Activated CD4-positive, alpha-beta memory T cell treated with anti-CD3 and anti-CD28 coated beads, Interleukin-2, amount 10 ng/mL, durations not matched to agents 7 days and 5 days (primary cell): ENCODE results near the gene GHDC. TPM values are rescaled to one million over a fixed set of nuclear protein-coding genes. Genes with fewer than 3 reads are reported as not detected.

Source experiments
- CTCF ChIA-PET: fragments of 350-600 bp; sonication (Branson Sonifier 250); formaldehyde crosslinking; loops from one replicate; lab custom pipeline; 2021; ENCODE audit warnings: antibody characterized with exemption, inconsistent platforms; lab: Charles Lee
- POLR2A ChIA-PET: fragments of 350-600 bp; sonication (Branson Sonifier 250); formaldehyde crosslinking; loops from one replicate; lab custom pipeline; 2021; ENCODE audit warnings: antibody characterized with exemption; lab: Charles Lee
- DNase-seq: peaks from one replicate; pipeline ENCODE4 v3.0.0-alpha.2; 2020
- H3K27ac Mint-ChIP-seq: one replicate; pipeline ENCODE4 v1.8.0; 2021; ENCODE audit warnings: mild to moderate bottlenecking, mixed read lengths
- H3K27me3 Mint-ChIP-seq: one replicate; pipeline ENCODE4 v1.8.0; 2021; ENCODE audit warnings: mixed read lengths
- H3K36me3 Mint-ChIP-seq: one replicate; pipeline ENCODE4 v1.8.0; 2021; ENCODE audit warnings: low read depth, mixed read lengths
- H3K4me1 Mint-ChIP-seq: one replicate; pipeline ENCODE4 v1.8.0; 2021; ENCODE audit warnings: mixed read lengths
- H3K4me3 Mint-ChIP-seq: one replicate; pipeline ENCODE4 v1.8.0; 2021; ENCODE audit warnings: mild to moderate bottlenecking, mixed read lengths
- H3K9me3 Mint-ChIP-seq: one replicate; pipeline ENCODE4 v1.8.0; 2021; ENCODE audit warnings: mixed read lengths
- total RNA-seq, 2 experiments: library from RNA; stranded (reverse); gene quantifications; one replicate each; pipeline ENCODE4 v1.2.3, GENCODE V29; 2021

Gene GHDC
- total RNA-seq, 2 experiments from 2014 or later = 17.3 to 19.1 TPM

DNA sequence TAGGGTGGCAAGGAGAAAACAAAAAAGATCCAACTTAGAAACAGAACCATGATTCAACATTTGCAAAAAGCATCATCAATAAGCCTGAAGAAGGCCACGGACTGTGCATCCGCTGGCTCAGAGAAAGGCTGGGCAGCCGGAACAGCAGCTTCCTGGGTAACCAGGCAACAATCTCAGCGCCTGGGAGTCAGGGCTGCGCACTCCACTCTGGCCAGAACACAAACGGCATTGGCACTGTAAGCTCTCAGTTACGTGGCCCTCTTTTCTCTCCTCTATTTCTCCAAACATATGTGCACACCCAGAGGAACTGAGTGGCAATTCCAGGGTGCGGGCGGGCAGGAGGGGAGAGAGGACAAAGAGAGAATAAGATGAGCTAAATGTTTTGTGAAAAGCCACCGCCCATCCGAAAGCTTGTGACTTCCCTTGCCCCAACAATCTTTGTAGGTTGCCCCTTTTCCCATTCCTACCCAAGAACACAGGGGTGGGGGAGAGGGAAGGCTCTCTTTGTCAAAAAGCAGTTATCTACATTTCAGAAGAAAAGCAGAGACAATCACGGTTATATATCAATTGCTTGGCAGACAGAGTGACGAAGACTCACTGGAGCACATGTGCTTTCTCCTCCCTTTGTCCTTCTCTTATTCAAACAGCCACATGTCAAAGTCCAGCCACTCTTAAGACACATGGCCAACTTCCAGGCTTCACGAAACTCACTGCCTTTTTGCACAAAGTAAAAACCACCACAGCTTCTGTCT is 6.6 kb upstream of the GHDC start:
- H3K36me3 Mint-ChIP-seq = peaks cover 51% of the 10 kb centered on the region
- ChIA-PET POLR2A (no interaction called here), CTCF (interaction anchor here (1.9 kb wide), 1 partner anchor 21 kb away, joined by 6 read pairs; no protein-coding TSS in a partner anchor)
- DNase-seq = no peak
- H3K4me1 Mint-ChIP-seq = no peaks in the 10 kb centered on the region
- no peaks in the 10 kb centered on the region for H3K27me3 Mint-ChIP-seq
- no peak overlapping the region for H3K27ac Mint-ChIP-seq
- no peaks in the 10 kb centered on the region for H3K9me3 Mint-ChIP-seq
- H3K4me3 Mint-ChIP-seq = no peak overlapping the region

DNA sequence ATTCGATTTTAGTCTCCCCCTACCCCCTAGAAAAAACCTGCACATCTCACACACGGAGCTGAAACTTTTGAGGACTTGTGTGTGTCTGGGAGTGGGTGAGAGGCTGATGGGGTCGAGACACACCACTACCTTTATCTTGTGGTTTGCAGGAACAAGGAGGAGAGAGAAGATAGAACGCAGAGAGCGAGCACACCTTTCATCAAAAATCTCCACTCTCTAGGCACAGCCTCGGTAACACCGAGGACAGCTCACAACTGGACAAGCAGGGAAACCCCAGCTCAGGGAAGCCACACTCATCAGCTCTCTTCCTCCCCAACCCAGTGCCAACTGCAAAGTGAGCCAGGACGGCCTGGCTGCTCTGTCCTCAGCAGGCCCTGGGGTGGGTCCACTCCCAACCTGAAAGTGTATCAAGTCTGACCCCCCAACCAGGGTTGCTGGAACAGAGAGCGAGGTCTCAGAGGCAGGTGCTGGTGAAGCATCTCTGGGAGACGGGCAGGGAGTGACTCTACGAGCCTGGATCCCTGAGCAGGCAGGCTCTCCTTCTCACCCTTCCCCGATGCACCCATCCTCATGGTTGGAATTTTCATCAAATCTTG is 5.2 kb upstream of the GHDC start:
- Mint-ChIP-seq H3K4me3 (no peak overlapping the region), H3K9me3 (no peaks in the 10 kb centered on the region), H3K36me3 (peaks cover 43% of the 10 kb centered on the region), H3K27ac (no peak overlapping the region), H3K4me1 (peaks cover 2% of the 10 kb centered on the region), H3K27me3 (no peaks in the 10 kb centered on the region)
- ChIA-PET POLR2A (interaction anchor here (1.2 to 1.3 kb wide), 2 partner anchors 15 to 78 kb away, joined by 3 read pairs; no protein-coding TSS in a partner anchor), CTCF (interaction anchor here (1.8 to 1.9 kb wide), 2 partner anchors 23 kb away, joined by 6 read pairs; no protein-coding TSS in a partner anchor)
- no peak for DNase-seq

DNA sequence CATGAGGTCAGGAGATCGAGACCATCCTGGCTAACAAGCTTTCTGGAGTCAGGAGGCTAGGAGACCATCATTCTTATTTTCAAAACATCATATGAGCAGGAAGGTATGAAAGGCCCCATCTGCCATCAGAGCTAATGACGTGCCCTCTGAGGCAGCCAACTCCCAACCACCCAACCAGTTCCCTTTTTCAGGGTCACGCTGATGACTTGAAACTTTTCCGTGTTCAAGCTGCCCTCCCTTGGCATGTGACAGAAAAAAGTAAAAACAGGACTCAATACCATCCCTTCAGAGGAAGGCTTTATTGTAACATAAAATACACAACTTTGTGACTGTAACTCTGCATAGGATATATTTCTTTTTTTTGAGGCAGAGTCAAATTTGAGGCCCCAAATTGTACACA is 4.6 kb upstream of the GHDC start:
- CTCF ChIA-PET = interaction anchor here (1.8 kb wide), 1 partner anchor 23 kb away, joined by 6 read pairs; no protein-coding TSS in a partner anchor
- POLR2A ChIA-PET = interaction anchor here (1.2 to 1.3 kb wide), 2 partner anchors 15 to 79 kb away, joined by 3 read pairs; no protein-coding TSS in a partner anchor
- Mint-ChIP-seq H3K27me3 (no peaks in the 10 kb centered on the region), H3K27ac (no peak overlapping the region), H3K36me3 (peaks cover 38% of the 10 kb centered on the region), H3K9me3 (no peaks in the 10 kb centered on the region), H3K4me3 (no peak overlapping the region), H3K4me1 (peaks cover 6% of the 10 kb centered on the region)
- DNase-seq = no peak

DNA sequence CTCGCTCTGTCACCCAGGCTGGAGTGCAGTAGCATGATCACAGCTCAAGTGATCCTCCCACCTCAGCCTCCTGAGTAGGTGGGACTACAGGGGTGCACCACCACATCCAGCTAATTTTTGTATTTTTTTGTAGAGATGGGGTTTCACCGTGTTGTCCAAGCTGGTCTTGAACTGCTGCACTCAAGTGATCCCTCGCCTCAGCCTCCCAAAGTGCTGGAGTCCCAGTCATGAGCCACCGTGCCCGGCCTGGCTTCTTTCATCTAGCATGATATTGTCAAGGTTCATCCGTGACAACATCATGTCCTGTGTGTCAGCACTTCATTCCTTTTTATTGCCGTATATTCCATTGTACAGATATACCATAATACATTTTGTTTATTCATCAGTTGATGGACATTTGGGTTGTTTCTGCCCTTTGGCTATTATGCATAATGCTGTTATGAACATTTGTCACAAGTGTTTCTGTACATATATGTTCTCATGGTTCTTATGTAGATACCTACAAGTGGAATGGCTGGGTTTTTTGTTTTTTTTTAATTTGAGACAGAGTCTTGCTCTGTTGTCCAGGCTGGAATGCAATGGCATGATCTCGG is 3.4 kb upstream of the GHDC start:
- no peaks in the 10 kb centered on the region for H3K9me3 Mint-ChIP-seq

GRCh38 chr17:42193216-42193968 is 902 bp downstream of the GHDC start:
- ChIA-PET POLR2A (interaction anchor here (0.7 to 1.9 kb wide), 15 partner anchors 9 to 415 kb away, joined by 3 to 27 read pairs (median 4); partner anchors contain the start of genes DHX58, DNAJC7, HCRT and STAT5A), CTCF (interaction anchor here (0.7 to 3.6 kb wide), 9 partner anchors 9 to 103 kb away, joined by 3 to 38 read pairs (median 4); partner anchors contain the start of genes HCRT and KCNH4)
- H3K4me1 Mint-ChIP-seq = peaks cover 21% of the 10 kb centered on the region
- H3K9me3 Mint-ChIP-seq = no peaks in the 10 kb centered on the region
- no peaks in the 10 kb centered on the region for H3K36me3 Mint-ChIP-seq
- no peak for DNase-seq
- H3K4me3 Mint-ChIP-seq = peak overlapping the region; percentile 87
- H3K27ac Mint-ChIP-seq = peak overlapping the region; percentile 84
- no peaks in the 10 kb centered on the region for H3K27me3 Mint-ChIP-seq

More for the DNA sequence above, 3.4 kb upstream of the GHDC start:
- Mint-ChIP-seq H3K27me3 (no peaks in the 10 kb centered on the region), H3K27ac (no peak overlapping the region), H3K36me3 (peaks cover 26% of the 10 kb centered on the region), H3K4me3 (no peak overlapping the region), H3K4me1 (peaks cover 16% of the 10 kb centered on the region)
- CTCF ChIA-PET = interaction anchor here (1.8 kb wide), 1 partner anchor 24 kb away, joined by 6 read pairs; no protein-coding TSS in a partner anchor
- no peak for DNase-seq
- POLR2A ChIA-PET = no interaction called here

DNA sequence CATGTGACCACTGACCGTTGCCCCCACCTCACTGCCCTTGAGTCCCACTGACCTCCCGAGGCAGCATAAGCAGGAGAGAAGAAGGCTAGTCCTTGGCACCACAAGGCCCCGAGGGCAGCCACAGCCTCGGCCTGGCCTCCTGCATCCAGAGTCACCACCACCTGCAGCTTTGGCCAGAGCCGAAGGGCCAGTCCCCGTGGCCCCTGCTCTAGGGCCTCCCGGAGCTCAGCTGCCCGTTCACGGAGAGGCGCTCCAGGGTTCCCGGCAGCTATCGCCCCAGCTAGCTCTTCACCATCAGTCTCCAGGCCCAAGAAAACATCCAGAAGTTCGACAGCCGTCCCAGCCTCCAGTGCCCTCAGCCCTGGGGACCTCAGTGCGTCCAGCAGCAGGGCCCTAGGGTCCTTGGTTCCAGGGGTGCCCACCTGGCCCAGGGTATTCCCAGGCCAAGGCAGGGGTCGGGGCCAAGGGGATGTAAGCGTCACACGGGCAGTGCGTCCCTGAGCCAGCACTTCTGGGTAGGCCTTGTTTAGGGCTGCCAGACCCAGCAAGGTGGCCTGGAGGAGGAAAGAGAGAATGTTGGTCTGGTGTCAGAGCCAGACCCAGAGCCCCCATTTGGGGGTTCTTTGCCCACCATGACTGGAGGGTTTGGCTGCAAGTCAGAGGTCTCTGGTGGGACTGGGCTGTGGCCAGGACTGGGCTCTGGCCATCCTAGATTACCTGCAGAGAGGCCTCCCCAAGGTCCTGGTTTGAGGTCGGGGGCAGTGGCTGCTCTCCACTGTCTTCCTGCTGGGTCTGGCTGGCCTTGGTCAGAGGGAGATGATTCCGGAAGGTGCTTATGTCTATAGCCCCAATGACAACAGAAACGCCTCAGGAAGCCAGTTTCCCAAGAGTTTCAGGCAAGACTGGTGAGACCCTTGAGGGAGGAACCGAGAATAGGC is 1.8 kb downstream of the GHDC start:
- H3K27me3 Mint-ChIP-seq = no peaks in the 10 kb centered on the region
- CTCF ChIA-PET = interaction anchor here (0.9 kb wide), 1 partner anchor 10 kb away, joined by 3 read pairs; no protein-coding TSS in a partner anchor
- H3K9me3 Mint-ChIP-seq = no peaks in the 10 kb centered on the region
- POLR2A ChIA-PET = interaction anchor here (0.7 to 1.6 kb wide), 3 partner anchors 96 to 379 kb away, joined by 3 to 7 read pairs (median 3); partner anchors contain the start of genes DNAJC7 and STAT5A
- DNase-seq = no peak
- H3K4me3 Mint-ChIP-seq = peak overlapping the region; percentile 24
- no peaks in the 10 kb centered on the region for H3K36me3 Mint-ChIP-seq
- H3K4me1 Mint-ChIP-seq = peaks cover 21% of the 10 kb centered on the region
- H3K27ac Mint-ChIP-seq = no peak overlapping the region

DNA sequence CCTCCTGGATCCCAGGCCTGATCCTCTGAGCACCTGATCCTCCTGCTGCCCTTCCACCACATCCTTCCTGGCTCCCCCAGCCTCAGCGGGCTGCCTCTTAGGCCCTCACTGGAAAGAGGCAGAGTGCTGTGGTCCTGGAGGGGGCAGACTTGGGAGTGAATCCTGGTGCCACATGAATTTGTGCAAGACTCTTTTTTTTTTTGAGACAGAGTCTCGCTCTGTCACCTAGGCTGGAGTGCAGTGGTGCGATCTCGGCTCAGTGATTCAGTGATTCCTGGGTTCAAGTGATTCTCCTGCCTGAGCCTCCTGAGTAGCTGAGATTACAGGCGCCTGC is 3.1 kb downstream of the GHDC start:
- Mint-ChIP-seq H3K4me1 (peaks cover 21% of the 10 kb centered on the region), H3K27ac (no peak overlapping the region), H3K27me3 (no peaks in the 10 kb centered on the region), H3K9me3 (no peaks in the 10 kb centered on the region), H3K36me3 (no peaks in the 10 kb centered on the region), H3K4me3 (no peak overlapping the region)
- ChIA-PET POLR2A (interaction anchor here (0.7 to 1.1 kb wide), 3 partner anchors 10 to 80 kb away, joined by 3 to 4 read pairs (median 3); no protein-coding TSS in a partner anchor), CTCF (interaction anchor here (0.9 kb wide), 1 partner anchor 9 kb away, joined by 3 read pairs; no protein-coding TSS in a partner anchor)
- no peak for DNase-seq

DNA sequence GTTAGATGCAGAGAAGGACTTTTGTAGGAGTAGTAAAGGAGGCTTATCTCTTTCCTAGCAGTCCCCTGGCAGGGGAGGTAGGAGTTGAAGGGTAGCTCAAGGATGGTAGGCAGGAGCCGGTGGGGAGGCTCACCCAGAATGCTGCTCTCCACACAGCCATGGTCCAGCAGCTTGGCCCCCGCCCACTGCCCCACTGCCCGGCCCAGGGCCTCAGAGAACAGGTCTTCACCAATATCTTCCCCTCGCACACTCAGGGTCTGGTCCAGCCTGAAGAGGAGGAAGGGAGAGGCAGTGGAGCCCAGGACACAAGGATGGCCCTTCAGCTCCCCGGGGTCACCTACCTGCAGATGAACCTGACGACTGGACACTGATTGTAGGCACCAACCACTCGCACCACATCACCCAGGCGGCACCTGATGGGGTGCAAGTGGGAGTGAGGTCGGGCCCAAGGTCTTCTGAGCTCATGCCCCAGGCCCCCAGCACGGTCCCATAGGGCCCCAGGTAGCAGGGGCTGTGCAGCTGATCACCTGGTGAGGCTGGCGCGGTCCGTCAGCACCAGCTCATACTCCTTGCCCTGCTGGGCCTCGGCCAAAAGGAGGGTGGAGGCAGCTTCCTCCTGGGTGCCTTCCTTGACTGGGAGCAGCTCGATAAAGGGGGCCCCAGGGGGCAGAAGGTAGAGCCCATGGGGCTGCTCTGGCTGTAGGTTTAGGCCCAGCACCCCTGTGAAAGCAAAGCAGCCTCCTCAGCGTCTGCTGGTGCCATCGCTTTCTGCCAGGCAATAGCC is 3.6 kb downstream of the GHDC start:
- H3K36me3 Mint-ChIP-seq = no peaks in the 10 kb centered on the region
- no peak overlapping the region for H3K27ac Mint-ChIP-seq
- H3K4me1 Mint-ChIP-seq = peaks cover 21% of the 10 kb centered on the region
- H3K4me3 Mint-ChIP-seq = no peak overlapping the region
- H3K9me3 Mint-ChIP-seq = no peaks in the 10 kb centered on the region
- H3K27me3 Mint-ChIP-seq = no peaks in the 10 kb centered on the region
- DNase-seq = no peak
- CTCF ChIA-PET = interaction anchor here (0.6 to 1.5 kb wide), 2 partner anchors 122 to 399 kb away, joined by 3 read pairs; no protein-coding TSS in a partner anchor
- POLR2A ChIA-PET = interaction anchor here (0.7 to 1.1 kb wide), 4 partner anchors 9 to 86 kb away, joined by 3 to 4 read pairs (median 3); partner anchors contain the start of gene STAT5B

GRCh38 chr17:42189651-42189965 is 4.7 kb downstream of the GHDC start:
- H3K4me3 Mint-ChIP-seq = no peak overlapping the region
- CTCF ChIA-PET = interaction anchor here (1.5 kb wide), 1 partner anchor 123 kb away, joined by 3 read pairs; no protein-coding TSS in a partner anchor
- H3K36me3 Mint-ChIP-seq = no peaks in the 10 kb centered on the region

GRCh38 chr17:42188749-42189650 is 5.3 kb downstream of the GHDC start:
- H3K36me3 Mint-ChIP-seq = no peaks in the 10 kb centered on the region
- no peaks in the 10 kb centered on the region for H3K9me3 Mint-ChIP-seq
- no peak overlapping the region for H3K4me3 Mint-ChIP-seq
- DNase-seq = no peak
- H3K27ac Mint-ChIP-seq = no peak overlapping the region
- ChIA-PET CTCF (interaction anchor here (1.5 kb wide), 1 partner anchor 124 kb away, joined by 3 read pairs; no protein-coding TSS in a partner anchor), POLR2A (interaction anchor here (0.5 to 1.5 kb wide), 2 partner anchors 18 to 171 kb away, joined by 3 to 4 read pairs; partner anchors contain the start of gene DNAJC7)
- H3K4me1 Mint-ChIP-seq = peaks cover 24% of the 10 kb centered on the region
- H3K27me3 Mint-ChIP-seq = no peaks in the 10 kb centered on the region

More at GRCh38 chr17:42189651-42189965, 4.7 kb downstream of the GHDC start:
- POLR2A ChIA-PET = interaction anchor here (0.5 kb wide), 1 partner anchor 17 kb away, joined by 3 read pairs; no protein-coding TSS in a partner anchor
- DNase-seq = no peak
- Mint-ChIP-seq H3K27me3 (no peaks in the 10 kb centered on the region), H3K9me3 (no peaks in the 10 kb centered on the region), H3K4me1 (peaks cover 23% of the 10 kb centered on the region), H3K27ac (no peak overlapping the region)
